Activated CD4-positive, alpha-beta memory T cell treated with anti-CD3 and anti-CD28 coated beads for 36 hours (primary cell): ENCODE results near the gene GGNBP2. TPM values are rescaled to one million over a fixed set of nuclear protein-coding genes. Genes with fewer than 3 reads are reported as not detected.
A peak's percentile ranks its signal among the peaks of the same experiment; 100 is the strongest.

Source experiments
- CTCF ChIA-PET: fragments of 350-600 bp; sonication (Branson Sonifier 250); formaldehyde crosslinking; loops from one replicate; lab custom pipeline; 2021; ENCODE audit warnings: antibody characterized with exemption, inconsistent platforms; lab: Charles Lee
- POLR2A ChIA-PET: fragments of 350-600 bp; sonication (Branson Sonifier 250); formaldehyde crosslinking; loops from one replicate; lab custom pipeline; 2021; ENCODE audit warnings: antibody characterized with exemption; lab: Charles Lee
- DNase-seq: peaks from one replicate; pipeline ENCODE4 v3.0.0-alpha.2; 2020
- H3K27ac Mint-ChIP-seq: one replicate; pipeline ENCODE4 v1.8.0; 2021; ENCODE audit warnings: mixed read lengths
- H3K27me3 Mint-ChIP-seq: one replicate; pipeline ENCODE4 v1.8.0; 2021; ENCODE audit warnings: mixed read lengths
- H3K36me3 Mint-ChIP-seq: one replicate; pipeline ENCODE4 v1.8.0; 2021; ENCODE audit warnings: mixed read lengths
- H3K4me1 Mint-ChIP-seq: one replicate; pipeline ENCODE4 v1.8.0; 2021; ENCODE audit warnings: low read depth, mixed read lengths
- H3K4me3 Mint-ChIP-seq: one replicate; pipeline ENCODE4 v1.8.0; 2021; ENCODE audit warnings: mild to moderate bottlenecking, mixed read lengths
- H3K9me3 Mint-ChIP-seq: one replicate; pipeline ENCODE4 v1.8.0; 2021; ENCODE audit warnings: mixed read lengths
- intact Hi-C: fragments of 100-400 bp; cut with micrococcal nuclease; formaldehyde crosslinking; loops from one replicate; pipeline ENCODE4 v1.15.1; 2023
- total RNA-seq, 2 experiments: library from RNA; stranded (reverse); gene quantifications; one replicate each; pipeline ENCODE4 v1.2.3, GENCODE V29; 2021

GGNBP2 gene
- total RNA-seq, 2 experiments from 2014 or later: 74.8 to 84.0 TPM

- H3K9me3 Mint-ChIP-seq: no peaks in the 10 kb centered on the region
- no peak overlapping the region for H3K4me3 Mint-ChIP-seq
- DNase-seq: peak; percentile 27
- H3K36me3 Mint-ChIP-seq: peaks cover 59% of the 10 kb centered on the region
- no peaks in the 10 kb centered on the region for H3K27me3 Mint-ChIP-seq
- peak overlapping the region; percentile 78 for H3K27ac Mint-ChIP-seq
- intact Hi-C loops: no loop called here
- POLR2A ChIA-PET: interaction anchor here (0.9 to 2.4 kb wide), 7 partner anchors 9 to 41 kb away, joined by 3 to 21 read pairs (median 4); partner anchors contain the start of genes MYO19 and PIGW
- peaks cover 28% of the 10 kb centered on the region for H3K4me1 Mint-ChIP-seq
- CTCF ChIA-PET: interaction anchor here (0.9 to 2.5 kb wide), 3 partner anchors 10 to 78 kb away, joined by 3 to 16 read pairs (median 4); partner anchors contain the start of genes MYO19 and PIGW
These were observed 20.3 kb upstream of the GGNBP2 start for GRCh38 chr17:36524428-36524876.

DNA sequence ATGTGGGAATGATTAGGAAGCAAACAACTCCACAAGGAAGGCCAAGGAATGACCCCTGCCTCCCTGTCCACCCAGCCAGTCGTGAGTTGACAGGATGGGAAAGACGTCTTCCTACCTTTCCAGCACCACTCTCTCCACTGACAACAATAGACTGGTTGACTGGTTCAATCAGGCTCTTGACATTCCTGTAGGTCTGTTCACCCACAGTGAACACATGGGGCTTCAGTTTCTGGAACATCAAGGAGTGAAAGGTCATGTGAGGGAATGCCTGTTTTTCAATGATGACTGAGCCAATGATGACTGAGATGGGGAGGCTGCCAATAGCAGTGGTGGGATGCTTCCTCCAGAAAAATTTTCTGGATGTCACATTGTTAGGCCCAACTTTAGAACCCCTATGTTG is 19.6 kb upstream of the GGNBP2 start:
- ChIA-PET CTCF (interaction anchor here (1.2 to 2.5 kb wide), 3 partner anchors 9 to 78 kb away, joined by 4 to 16 read pairs (median 5); partner anchors contain the start of genes MYO19 and PIGW), POLR2A (interaction anchor here (0.9 to 2.4 kb wide), 6 partner anchors 9 to 42 kb away, joined by 3 to 21 read pairs (median 4); partner anchors contain the start of genes MYO19 and PIGW)
- H3K4me1 Mint-ChIP-seq: peaks cover 29% of the 10 kb centered on the region
- H3K4me3 Mint-ChIP-seq: no peak overlapping the region
- H3K27ac Mint-ChIP-seq: peak overlapping the region; percentile 78
- no peaks in the 10 kb centered on the region for H3K9me3 Mint-ChIP-seq
- H3K27me3 Mint-ChIP-seq: no peaks in the 10 kb centered on the region
- H3K36me3 Mint-ChIP-seq: peaks cover 56% of the 10 kb centered on the region
- DNase-seq: no peak
- intact Hi-C loops: no loop called here

GRCh38 chr17:36525888-36526287 is 18.8 kb upstream of the GGNBP2 start:
- no peaks in the 10 kb centered on the region for H3K9me3 Mint-ChIP-seq
- H3K4me1 Mint-ChIP-seq: peaks cover 29% of the 10 kb centered on the region
- ChIA-PET CTCF (interaction anchor here (1.3 to 2.5 kb wide), 2 partner anchors 8 to 22 kb away, joined by 5 to 16 read pairs; partner anchors contain the start of genes MYO19 and PIGW), POLR2A (interaction anchor here (1.4 kb wide), 1 partner anchor 10 kb away, joined by 4 read pairs; no protein-coding TSS in a partner anchor)
- H3K36me3 Mint-ChIP-seq: peaks cover 50% of the 10 kb centered on the region
- H3K27ac Mint-ChIP-seq: peak overlapping the region; percentile 43
- H3K27me3 Mint-ChIP-seq: no peaks in the 10 kb centered on the region
- H3K4me3 Mint-ChIP-seq: no peak overlapping the region
- intact Hi-C loops: no loop called here
- DNase-seq: no peak

DNA sequence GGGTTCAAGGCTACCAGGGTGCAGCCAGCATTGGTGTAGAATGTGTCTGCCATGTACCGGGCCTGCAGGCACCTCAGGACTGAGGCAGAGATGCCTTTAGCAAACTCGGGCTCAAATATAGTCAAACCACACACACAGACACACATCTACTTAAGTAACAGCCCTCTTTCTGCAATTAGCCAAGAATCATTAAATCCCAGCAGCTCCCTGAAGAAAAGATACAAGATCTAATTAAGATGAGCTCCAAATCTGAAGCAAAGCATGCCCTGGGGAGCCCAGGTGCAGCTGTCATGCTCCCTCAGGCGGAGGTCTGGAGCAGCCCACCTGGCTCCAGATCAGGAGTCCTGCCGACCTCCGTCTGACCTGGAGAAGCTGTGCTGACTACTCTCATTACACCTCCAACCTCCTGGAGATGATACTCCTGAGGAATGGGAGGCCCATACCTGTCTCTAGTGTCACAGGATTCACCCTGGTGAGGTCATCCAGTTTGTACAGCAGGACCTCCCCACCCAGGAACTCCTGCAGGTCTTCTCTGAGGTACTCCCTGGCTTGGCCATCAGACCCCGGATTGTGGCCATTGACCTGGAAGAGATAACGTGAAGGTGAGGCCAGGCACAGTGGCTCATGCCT is 17.0 kb upstream of the GGNBP2 start:
- H3K4me3 Mint-ChIP-seq: no peak overlapping the region
- no peak overlapping the region for H3K27ac Mint-ChIP-seq
- H3K36me3 Mint-ChIP-seq: peaks cover 52% of the 10 kb centered on the region
- peaks cover 34% of the 10 kb centered on the region for H3K4me1 Mint-ChIP-seq
- DNase-seq: no peak
- ChIA-PET CTCF (no interaction called here), POLR2A (no interaction called here)
- H3K9me3 Mint-ChIP-seq: no peaks in the 10 kb centered on the region
- intact Hi-C loops: no loop called here
- H3K27me3 Mint-ChIP-seq: no peaks in the 10 kb centered on the region

DNA sequence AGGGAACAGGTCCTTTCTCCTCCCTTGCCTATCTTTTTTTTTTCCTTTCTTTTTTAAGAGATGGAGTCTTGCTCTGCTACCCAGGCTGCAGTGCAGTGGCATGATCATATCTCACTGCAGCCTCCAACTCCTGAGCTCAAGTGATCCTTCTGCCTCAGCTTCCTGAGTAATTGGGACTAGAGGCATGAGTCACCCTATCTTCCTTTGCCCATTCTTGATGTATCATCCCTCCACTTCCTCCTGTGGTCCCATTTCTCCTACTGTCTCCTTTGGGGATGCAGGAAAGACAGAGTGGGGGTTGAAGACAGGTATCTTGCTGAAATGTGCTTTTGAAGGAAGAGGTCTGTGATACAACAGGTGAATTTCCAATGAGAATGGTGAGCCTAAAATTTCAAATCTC is 15.6 kb upstream of the GGNBP2 start:
- CTCF ChIA-PET: no interaction called here
- H3K4me1 Mint-ChIP-seq: peaks cover 45% of the 10 kb centered on the region
- no peak overlapping the region for H3K27ac Mint-ChIP-seq

GRCh38 chr17:36532435-36532975 is 12.2 kb upstream of the GGNBP2 start:
- peaks cover 39% of the 10 kb centered on the region for H3K4me1 Mint-ChIP-seq
- H3K27me3 Mint-ChIP-seq: no peaks in the 10 kb centered on the region
- DNase-seq: no peak
- POLR2A ChIA-PET: interaction anchor here (1.1 kb wide), 1 partner anchor 13 kb away, joined by 4 read pairs; no protein-coding TSS in a partner anchor
- CTCF ChIA-PET: no interaction called here
- peak overlapping the region; percentile 11 for H3K27ac Mint-ChIP-seq
- intact Hi-C loops: no loop called here
- H3K9me3 Mint-ChIP-seq: no peaks in the 10 kb centered on the region
- peaks cover 45% of the 10 kb centered on the region for H3K36me3 Mint-ChIP-seq
- H3K4me3 Mint-ChIP-seq: peak overlapping the region; percentile 34

More for the DNA sequence above, 15.6 kb upstream of the GGNBP2 start:
- POLR2A ChIA-PET: no interaction called here
- intact Hi-C loops: no loop called here
- no peak for DNase-seq
- Mint-ChIP-seq H3K4me3 (no peak overlapping the region), H3K27me3 (no peaks in the 10 kb centered on the region), H3K36me3 (peaks cover 61% of the 10 kb centered on the region), H3K9me3 (no peaks in the 10 kb centered on the region)

DNA sequence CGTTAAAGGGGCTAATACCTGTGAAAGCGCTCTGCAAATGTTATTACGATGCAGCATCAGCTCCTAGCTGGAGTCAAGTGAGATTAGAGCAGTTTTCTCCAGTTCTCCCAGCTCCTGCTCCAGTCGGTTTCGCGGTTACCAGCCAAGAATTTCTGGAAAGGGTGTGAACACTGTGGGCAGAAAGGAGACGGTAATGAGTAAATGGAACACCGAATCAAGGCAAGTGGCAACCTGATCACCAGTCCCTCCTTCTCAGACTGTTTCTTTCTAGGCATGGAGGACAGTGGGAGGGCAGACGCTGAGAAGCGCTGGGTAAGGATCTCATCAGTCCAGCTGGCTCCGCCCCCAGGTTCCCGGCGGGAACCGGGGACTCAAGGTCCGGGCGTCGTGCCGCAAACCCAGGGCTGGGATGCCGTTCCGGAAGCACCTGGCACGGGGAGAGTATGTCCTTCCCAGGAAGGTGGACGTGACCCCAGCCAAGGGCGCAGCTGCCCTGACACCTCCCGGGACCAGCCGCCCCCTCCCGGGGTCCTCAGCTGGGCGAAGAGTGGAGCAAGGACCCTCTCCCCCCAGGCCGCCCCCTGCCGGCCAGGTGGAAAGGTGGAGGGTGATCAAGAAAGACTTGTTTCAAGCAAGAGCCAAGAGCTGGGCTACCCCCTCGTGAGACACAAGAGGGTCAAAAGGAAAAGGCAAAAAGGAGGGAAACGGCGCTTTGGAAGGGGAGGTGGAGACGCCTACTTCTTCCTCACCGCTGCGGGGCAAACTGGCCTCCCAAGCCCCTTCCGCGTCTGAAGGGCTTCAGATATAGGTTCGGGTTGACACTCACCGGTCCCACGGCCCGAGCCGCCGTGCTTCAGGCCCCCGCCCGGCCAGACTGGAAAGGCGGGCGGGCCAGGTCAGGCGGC is 10.5 kb upstream of the GGNBP2 start:
- Mint-ChIP-seq H3K27me3 (no peaks in the 10 kb centered on the region), H3K4me3 (peak overlapping the region; percentile 97), H3K36me3 (peaks cover 42% of the 10 kb centered on the region), H3K27ac (peak overlapping the region; percentile 95), H3K9me3 (no peaks in the 10 kb centered on the region), H3K4me1 (peaks cover 44% of the 10 kb centered on the region)
- intact Hi-C loops: loop anchor here (2.0 kb wide), 2 partner anchors 47 to 57 kb away; partner anchors contain the start of genes DHRS11 and ZNHIT3
- CTCF ChIA-PET: interaction anchor here (0.5 to 3.9 kb wide), 14 partner anchors 10 to 500 kb away, joined by 3 to 27 read pairs (median 4); partner anchors contain the start of genes GGNBP2 and MRM1
- peak; percentile 63 for DNase-seq
- POLR2A ChIA-PET: interaction anchor here (0.7 to 4.6 kb wide), 6 partner anchors 10 to 724 kb away, joined by 3 to 59 read pairs (median 10); partner anchors contain the start of genes GGNBP2 and MRM1

DNA sequence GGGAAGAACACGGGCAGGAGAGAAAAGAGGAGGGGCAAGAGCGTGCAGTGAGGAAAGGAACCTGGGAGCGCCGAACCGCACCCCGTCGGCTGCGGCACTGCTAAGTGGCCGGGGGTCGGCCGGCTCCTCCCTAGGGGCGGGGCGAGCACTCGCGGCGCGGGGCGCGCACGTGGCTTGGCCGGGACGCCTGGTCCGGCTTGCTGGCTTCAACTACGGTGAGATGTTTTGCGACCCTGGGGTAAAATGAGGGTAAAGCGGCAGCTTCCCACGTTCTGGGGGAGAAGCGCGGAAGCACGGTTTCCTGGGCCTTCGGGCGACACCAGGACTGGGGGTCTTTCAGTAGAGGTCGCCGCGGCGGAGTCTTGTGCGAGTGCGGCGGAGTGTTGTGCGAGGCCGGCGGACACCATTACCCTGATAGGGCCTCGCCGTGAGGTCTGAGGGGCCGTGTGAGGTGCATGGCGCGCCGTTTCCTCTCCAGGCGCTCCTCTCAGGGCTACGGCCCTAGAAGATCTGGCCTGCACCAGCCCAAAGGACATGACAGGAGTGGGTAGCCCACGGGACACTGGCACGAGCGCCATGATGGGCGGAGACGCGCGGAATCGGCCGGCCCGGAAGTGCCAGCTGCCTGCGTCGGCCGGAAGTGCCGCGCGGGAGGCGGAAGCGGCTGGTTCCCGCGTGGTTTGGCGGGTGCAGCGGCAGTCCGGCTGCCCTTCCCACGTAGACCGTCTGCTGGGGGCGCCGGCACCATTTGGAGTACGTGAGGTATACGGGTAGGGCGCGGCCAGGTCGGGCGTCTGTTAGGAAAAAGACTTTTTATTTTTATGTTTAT is 9.7 kb upstream of the GGNBP2 start, which contains the start of the genes MYO19 and PIGW:
MYO19 (minus strand) TSS at position 29 of the 829 bp plus-strand sequence. CDS start 2,330 bp downstream, outside the sequence.
PIGW (plus strand) TSS at position 148 of the 829 bp plus-strand sequence. CDS start 2,115 bp downstream, outside the sequence.
- POLR2A ChIA-PET: interaction anchor here (0.7 to 4.6 kb wide), 8 partner anchors 9 to 725 kb away, joined by 3 to 59 read pairs (median 6); partner anchors contain the start of genes GGNBP2, MRM1 and ZNHIT3
- peak; percentile 91 for DNase-seq
- Mint-ChIP-seq H3K36me3 (peaks cover 39% of the 10 kb centered on the region), H3K27ac (peak within 1 kb of the TSS; percentile 95), H3K9me3 (no peaks in the 10 kb centered on the region), H3K4me3 (peak within 1 kb of the TSS; percentile 97), H3K27me3 (no peaks in the 10 kb centered on the region), H3K4me1 (peaks cover 43% of the 10 kb centered on the region)
- intact Hi-C loops: loop anchor here (1.0 to 2.0 kb wide), 3 partner anchors 9 to 56 kb away; partner anchors contain the start of genes DHRS11, GGNBP2 and ZNHIT3
- CTCF ChIA-PET: interaction anchor here (0.5 to 3.9 kb wide), 9 partner anchors 9 to 499 kb away, joined by 3 to 27 read pairs (median 4); partner anchors contain the start of genes GGNBP2 and MRM1

DNA sequence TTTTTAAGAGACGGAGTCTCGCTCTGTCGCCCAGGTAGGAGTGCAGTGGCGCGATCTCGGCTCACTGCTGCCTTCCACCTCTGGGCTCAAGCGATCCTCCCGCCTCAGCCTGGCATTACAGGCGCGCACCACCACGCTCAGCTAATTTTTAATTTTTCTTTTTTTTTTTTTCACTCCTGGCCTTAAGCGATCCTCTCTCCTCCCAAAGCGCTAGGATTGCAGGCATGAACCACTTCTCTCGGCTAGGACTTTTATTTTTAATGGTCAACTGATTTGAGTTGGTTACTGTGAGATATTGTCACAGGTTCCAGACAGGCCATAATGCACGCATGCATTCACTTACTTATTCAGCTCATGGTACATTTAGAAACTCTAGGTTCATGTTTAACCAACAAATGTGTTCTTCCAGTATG is 9.0 kb upstream of the GGNBP2 start:
- Mint-ChIP-seq H3K4me3 (peak overlapping the region; percentile 97), H3K9me3 (no peaks in the 10 kb centered on the region), H3K27ac (peak overlapping the region; percentile 95), H3K27me3 (no peaks in the 10 kb centered on the region), H3K36me3 (peaks cover 37% of the 10 kb centered on the region), H3K4me1 (peaks cover 43% of the 10 kb centered on the region)
- ChIA-PET POLR2A (interaction anchor here (1.2 to 4.6 kb wide), 6 partner anchors 9 to 66 kb away, joined by 4 to 59 read pairs (median 10); partner anchors contain the start of genes GGNBP2, MRM1 and ZNHIT3), CTCF (interaction anchor here (1.6 to 3.9 kb wide), 4 partner anchors 8 to 67 kb away, joined by 3 to 27 read pairs (median 18); partner anchors contain the start of genes GGNBP2 and MRM1)
- DNase-seq: no peak
- intact Hi-C loops: loop anchor here (1.0 to 2.0 kb wide), 4 partner anchors 9 to 66 kb away; partner anchors contain the start of genes DHRS11, GGNBP2, MRM1 and ZNHIT3

DNA sequence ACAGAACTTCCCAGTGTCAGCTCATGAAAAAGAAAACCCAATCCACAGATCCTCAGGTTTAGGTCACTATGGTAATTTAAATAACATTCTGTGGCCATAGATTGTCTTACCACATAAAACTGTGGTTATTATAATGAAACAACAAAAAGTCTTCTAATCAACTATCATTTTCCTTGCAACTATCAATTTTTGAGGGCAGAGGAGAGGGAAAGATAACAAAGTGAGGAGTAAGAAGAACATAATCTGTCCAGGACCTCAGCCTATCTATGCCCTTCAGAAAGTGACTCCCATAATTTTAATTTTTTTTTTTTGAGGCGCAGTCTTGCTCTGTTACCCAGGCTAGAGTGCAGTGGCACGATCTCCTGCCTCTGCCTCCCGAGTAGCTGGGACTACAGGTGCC is 4.0 kb upstream of the GGNBP2 start:
- H3K4me3 Mint-ChIP-seq: no peak overlapping the region
- intact Hi-C loops: loop anchor here (10.0 kb wide), 1 partner anchor 184 kb away; no protein-coding TSS in a partner anchor
- H3K27me3 Mint-ChIP-seq: no peaks in the 10 kb centered on the region
- DNase-seq: no peak
- CTCF ChIA-PET: no interaction called here
- H3K36me3 Mint-ChIP-seq: peaks cover 21% of the 10 kb centered on the region
- POLR2A ChIA-PET: no interaction called here
- H3K9me3 Mint-ChIP-seq: no peaks in the 10 kb centered on the region
- H3K4me1 Mint-ChIP-seq: peaks cover 30% of the 10 kb centered on the region
- no peak overlapping the region for H3K27ac Mint-ChIP-seq
